ENCODE measurements around the gene ITLN2.
"Not testable (repeated sequence)": the region's sequence is repeated elsewhere in the genome, so short reads cannot be mapped to it uniquely, and the experiment has no call there.

Gene ITLN2

DNA sequence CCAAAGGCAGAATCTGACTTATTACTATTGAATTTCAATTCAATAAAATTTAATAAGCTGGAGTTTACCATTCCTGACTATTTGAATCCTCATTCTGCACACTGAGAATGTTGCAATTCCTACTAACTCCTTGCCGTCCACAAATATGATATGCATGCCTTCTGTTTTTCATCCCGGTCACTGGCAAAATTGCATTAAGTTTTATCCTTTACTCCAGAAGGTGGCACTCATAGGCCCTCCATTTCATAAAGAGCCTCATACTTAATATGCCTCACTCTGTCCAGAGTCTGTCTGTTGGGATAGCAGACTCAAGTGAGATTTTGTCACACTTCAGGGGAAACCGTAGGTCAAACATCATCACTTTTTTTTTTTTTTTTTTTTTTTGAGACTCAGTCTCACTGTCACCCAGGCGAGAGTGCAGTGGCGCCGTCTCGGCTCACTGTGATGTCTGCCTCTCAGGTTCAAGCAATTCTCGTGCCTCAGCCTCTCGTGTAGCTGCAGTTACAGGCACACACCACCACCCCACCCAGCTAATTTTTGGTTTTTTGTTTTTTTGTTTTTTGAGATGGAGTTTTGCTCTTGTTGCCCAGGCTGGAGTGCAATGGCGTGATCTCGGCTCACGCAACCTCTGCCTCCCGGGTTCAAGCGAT is 39.1 kb upstream of the ITLN2 start:
- no peak for DNase-seq (ENCODE audit: low read depth)
- H3K4me3 ChIP-seq (ENCODE audit: low read depth, low read length), result no peak overlapping the region
- TF ChIP-seq, protein P1, sequence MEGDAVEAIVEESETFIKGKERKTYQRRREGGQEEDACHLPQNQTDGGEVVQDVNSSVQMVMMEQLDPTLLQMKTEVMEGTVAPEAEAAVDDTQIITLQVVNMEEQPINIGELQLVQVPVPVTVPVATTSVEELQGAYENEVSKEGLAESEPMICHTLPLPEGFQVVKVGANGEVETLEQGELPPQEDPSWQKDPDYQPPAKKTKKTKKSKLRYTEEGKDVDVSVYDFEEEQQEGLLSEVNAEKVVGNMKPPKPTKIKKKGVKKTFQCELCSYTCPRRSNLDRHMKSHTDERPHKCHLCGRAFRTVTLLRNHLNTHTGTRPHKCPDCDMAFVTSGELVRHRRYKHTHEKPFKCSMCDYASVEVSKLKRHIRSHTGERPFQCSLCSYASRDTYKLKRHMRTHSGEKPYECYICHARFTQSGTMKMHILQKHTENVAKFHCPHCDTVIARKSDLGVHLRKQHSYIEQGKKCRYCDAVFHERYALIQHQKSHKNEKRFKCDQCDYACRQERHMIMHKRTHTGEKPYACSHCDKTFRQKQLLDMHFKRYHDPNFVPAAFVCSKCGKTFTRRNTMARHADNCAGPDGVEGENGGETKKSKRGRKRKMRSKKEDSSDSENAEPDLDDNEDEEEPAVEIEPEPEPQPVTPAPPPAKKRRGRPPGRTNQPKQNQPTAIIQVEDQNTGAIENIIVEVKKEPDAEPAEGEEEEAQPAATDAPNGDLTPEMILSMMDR (IDR thresholded peaks at IDR 0.05; ENCODE audit: control insufficient read depth, extremely low read depth, insufficient read depth), result peak; percentile 37

DNA sequence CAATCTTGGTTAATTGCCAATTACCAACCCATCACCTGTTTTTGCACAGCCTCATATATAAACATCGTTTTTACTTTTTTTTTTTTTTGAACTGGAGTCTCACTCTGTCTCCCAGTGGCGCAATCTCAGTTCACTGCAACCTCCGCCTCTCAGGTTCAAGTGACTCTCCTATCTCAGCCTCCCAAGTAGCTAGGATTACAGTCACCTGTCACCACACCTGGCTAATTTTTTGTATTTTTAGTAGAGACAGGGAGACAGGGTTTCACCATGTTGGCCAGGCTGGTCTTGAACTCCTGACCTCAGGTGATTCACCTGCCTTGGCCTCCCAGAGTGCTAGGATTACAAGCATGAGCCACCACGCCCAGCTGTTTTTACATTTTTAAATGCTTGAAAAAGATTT is 37.4 kb upstream of the ITLN2 start:
- not testable (repeated sequence) for H3K4me3 ChIP-seq (ENCODE audit: low read depth, low read length); DNase-seq (ENCODE audit: low read depth)

DNA sequence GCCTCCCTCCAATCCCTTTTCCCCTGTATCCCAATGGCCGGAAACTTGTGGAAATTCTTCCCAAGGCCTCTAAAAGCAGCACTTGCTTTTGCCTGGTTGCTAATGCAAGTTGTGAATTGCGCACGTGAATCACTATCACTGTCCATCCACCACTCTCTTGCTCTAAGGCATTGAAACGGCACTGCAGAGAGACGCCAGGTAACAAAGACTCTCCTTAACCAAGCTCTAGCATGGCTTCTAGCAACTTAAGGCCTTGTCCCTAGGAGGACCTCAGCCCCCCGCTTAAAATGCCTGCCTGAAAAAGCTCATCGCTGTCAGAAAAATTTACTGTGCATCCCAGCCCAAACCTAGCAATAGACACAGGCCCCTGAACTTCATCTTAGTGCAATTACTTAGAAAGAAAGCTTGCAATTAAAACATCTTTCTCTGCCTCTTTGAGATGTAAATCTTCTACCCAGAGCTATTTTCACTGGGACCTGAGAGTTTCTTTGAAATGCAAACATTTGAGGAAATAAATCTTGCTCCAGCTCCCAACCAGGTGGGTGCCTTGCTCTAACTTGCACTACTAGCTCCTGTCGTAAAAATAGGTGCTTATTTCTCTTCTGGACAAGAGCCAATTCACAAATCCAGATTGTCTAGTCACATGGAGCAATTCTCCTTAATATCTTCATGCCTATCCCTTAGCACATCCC is 32.9 kb upstream of the ITLN2 start:
- TF ChIP-seq, protein P1 (IDR thresholded peaks at IDR 0.05; ENCODE audit: control insufficient read depth, extremely low read depth, insufficient read depth), result no peak
- H3K4me3 ChIP-seq (ENCODE audit: low read depth, low read length), result no peak overlapping the region
- DNase-seq (ENCODE audit: low read depth), result no peak

DNA sequence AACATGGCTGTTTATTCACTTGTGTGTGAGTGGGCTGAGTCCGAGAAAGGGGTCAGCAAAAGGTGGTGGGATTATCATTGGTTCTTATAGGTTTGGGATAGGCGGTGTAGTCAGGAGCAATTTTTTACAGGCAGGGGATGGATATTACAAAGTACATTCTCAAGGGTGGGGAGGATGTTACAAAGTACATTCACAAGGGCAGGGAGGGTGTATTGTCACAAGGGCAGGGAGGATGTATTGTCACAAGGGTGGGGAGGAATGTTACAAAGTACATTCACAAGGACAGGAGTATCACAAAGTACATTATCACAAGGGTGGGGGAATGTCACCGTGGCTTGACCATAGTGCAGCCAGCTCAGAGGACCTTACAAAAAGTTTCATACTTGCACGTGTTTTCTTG is 31.1 kb upstream of the ITLN2 start:
- TF ChIP-seq, protein P1 (IDR thresholded peaks at IDR 0.05; ENCODE audit: control insufficient read depth, extremely low read depth, insufficient read depth), result no peak
- no peak for DNase-seq (ENCODE audit: low read depth)
- no peak overlapping the region for H3K4me3 ChIP-seq (ENCODE audit: low read depth, low read length)

DNA sequence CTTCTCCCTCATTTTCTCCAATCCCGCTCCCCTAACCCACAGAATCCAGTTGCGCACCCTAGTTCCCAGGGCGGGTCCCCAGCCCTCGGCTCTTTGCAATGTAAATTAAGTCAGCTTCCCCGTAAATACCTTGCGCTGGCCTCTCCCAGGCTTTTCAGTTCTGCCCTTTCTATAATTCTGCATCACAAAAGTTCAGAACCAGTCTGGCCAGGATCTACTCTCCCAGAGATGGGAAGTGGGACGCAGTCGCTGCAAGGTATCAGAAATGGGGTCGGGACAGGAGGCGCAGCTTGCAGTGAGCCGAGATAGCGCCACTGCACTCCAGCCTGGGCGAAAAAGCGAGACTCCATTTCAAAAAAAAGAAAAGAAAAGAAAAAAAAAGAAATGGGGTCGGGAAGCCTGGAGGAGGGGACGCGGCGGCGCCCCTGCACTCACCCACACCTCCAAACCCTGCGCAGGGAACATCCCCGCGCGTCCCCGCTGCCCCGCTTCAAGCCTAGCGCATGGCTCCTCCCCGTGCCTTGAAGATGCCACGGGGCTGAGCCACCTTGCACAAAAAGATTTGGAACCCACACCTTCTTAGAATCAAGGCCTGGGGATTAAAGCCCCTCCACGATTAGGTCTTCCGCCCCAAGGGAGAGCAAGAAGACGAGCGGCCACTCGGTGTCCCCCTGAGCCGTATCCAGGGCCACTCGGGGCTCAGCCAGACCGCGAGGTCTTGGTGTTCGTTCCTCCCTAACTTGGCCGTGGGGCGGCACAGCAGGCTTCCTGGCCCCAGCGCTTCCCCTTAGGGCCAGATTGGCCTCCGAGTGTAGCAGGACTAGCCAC is 27.2 kb upstream of the ITLN2 start:
- TF ChIP-seq, protein P1 (IDR thresholded peaks at IDR 0.05; ENCODE audit: control insufficient read depth, extremely low read depth, insufficient read depth), result no peak
- H3K4me3 ChIP-seq (ENCODE audit: low read depth, low read length), result no peak overlapping the region
- no peak for DNase-seq (ENCODE audit: low read depth)

DNA sequence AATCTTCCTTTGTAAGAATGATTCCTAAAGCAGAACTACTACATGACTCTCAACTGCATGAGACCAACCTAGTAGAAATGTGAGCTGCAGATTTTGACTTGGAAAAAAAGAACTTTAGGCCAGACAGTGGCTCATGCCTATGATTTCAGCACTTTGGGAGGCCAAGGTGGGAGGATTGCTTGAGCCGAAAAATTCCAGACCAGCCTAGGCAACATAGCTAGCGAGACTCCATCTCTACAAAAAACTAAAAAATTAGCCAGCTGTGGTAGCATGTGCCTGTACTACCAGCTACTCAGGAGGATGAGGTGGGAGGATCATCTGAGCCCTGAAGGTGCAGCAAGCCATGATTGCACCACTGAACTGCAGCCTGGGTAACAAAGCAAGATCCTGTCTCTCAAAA is 24.7 kb upstream of the ITLN2 start:
- no peak for DNase-seq (ENCODE audit: low read depth)
- H3K4me3 ChIP-seq (ENCODE audit: low read depth, low read length), result no peak overlapping the region
- TF ChIP-seq, protein P1 (IDR thresholded peaks at IDR 0.05; ENCODE audit: control insufficient read depth, extremely low read depth, insufficient read depth), result no peak

DNA sequence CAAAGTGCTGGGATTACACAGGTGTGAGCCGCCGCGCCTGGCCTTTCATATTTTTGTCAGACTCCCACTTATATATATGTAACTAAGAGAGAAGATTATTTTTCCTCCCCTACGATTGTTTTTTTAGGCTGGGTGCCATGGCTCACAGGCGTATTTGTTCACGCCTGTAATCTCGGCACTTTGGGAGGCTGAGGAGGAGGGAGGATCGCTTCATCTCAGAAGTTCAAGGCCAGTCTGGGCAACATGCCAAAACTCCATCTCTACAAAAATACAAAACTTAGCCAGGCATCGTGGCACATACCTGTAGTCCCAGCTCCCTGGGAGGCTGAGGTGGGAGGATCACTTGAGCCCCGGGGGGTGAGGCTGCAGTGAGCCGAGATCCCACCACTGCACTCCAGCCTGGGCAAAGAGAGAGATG is 23.9 kb upstream of the ITLN2 start:
- no peak for DNase-seq (ENCODE audit: low read depth)
- TF ChIP-seq, protein P1 (IDR thresholded peaks at IDR 0.05; ENCODE audit: control insufficient read depth, extremely low read depth, insufficient read depth), result no peak
- H3K4me3 ChIP-seq (ENCODE audit: low read depth, low read length), result no peak overlapping the region

All from LNCaP clone FGC (cell line).